Activated gamma-delta T cell treated with Interleukin-2 at 50 U/mL for 16 hours (primary cell): ENCODE data around the gene IRF2BP2.
A peak's percentile ranks its signal among the peaks of the same experiment; 100 is the strongest.

Source experiments
- DNase-seq: peaks from one replicate; pipeline ENCODE4 v3.0.0-alpha.2; 2020

Gene IRF2BP2

DNA sequence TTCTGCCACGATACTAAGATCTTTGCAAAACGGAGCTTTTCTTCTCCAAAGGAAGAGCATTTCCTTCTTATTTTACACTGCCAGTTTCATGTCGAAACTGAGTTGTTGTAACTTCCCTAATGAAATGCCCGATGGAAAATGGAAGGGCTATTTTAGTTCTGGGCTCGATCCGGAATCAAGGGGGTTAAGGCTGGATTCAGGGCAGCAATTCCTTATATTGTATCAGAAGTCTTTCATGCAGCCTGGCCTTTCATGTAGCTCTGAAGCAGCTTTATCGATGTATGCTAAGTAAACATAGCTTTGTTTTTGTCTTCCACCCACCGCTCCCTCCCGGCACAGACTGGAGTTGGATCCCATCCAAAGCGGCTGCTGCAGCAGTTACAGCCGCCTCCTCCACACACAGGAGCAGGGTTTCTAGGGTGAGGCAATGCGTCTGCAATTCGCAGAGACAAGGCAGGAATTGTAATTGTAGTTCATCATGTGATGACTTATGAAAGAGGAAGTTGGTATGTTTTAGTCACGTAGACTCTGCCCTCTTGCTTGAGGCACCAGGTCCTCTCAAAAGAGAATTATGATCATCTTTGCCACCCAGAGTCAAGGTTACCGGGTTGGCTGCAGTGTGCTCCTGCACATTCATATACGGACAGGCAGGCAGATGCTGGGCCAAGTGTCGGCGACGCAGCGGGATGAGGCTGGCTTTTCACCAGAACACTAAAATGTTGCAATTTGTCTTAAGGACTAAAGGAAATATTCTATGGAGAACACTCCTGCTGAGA is 2.6 kb upstream of the IRF2BP2 start:
- peak; percentile 60 for DNase-seq

- no peak for DNase-seq
Observed at GRCh38 chr1:234611847-234612351, 1.9 kb upstream of the IRF2BP2 start.

GRCh38 chr1:234611225-234611846 is 1.4 kb upstream of the IRF2BP2 start:
- DNase-seq = no peak

- peak; percentile 82 for DNase-seq
Observed at GRCh38 chr1:234610666-234611224, 767 bp upstream of the IRF2BP2 start.

- no peak for DNase-seq
Observed at GRCh38 chr1:234609691-234610042, 311 bp downstream of the IRF2BP2 start.

DNA sequence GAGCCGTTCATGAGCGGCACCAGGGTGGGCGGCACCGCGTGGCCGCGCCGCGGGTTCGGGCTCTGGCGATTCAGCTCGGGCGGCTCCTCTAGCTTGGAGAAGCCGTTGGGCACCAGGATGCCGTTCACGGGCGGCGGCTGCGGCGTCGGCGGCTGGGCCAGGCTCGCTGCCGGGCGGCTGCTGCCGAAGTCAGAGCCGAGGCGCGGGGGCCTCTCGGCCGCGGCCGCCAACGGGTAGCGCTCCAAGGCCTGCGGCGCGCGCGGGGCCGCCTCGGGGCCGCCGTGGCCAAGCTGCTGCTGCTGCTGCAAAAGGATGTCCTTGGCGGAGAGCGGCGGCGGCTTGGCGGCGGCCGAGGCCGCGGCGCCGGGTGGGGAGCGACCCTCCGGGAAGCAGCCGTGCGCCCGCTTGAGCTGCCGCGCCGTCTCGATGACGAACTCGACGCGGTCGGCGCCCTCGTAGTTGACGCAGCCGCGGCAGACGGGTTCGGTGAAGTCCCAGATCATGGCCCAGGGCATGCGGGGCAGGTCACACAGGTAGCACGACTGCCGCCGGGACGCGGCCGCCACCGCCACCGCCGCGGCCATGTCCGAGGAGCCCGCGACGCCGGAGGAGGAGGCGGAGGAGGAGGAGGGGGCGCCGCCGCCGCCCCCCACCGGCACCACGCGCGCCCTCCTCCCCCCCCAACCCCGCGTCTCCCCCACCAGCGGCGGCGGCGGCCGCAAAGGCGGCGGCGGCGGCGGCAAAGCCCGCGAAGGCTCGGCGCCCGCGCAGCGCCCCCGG is 877 bp downstream of the IRF2BP2 start:
- peak; percentile 57 for DNase-seq

- peak; percentile 75 for DNase-seq
Observed at GRCh38 chr1:234608025-234608910, 1.7 kb downstream of the IRF2BP2 start.

DNA sequence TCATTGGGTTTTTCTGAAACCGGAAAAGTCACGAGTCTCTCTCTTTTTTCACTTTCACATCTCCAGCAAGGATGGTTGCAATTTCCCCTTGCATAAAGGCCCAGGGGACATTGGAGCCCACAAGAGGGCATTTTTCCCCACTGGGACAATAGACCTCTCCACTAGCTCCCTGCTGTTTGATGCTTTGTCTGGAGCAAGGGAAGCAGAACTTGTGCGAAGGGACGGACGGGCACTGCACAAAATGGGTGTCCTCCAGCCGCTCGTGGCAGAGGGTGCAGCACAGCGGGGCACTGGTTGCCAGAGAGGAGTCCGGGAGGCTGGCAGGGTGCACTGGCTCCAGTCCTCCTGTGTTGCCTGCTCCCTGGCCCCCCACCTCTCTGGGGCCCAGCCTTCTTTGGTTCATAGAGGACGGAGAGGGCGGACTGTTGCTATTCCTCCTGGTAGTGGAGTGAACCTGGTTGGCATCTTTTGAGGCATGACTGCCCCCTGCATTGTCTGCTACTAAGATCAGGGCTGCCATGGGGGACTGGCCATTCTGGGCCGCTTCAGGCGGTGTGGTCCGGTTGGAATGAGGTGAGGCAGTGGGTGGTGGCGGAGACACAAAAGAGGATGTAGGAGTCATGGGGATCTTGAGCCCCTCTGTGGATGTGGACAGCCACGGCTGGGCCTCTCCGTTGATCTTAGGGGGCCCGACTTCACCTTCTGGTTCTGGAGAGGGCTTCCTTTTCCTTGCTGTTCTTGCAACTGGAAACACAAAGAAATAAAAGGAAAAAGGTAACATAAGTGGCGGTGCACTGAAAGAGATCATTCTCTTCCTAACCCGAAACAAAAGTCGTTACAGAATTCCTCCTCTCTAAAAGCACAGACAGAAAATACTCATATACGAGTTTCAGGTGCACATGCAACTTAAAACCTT is 2.6 kb downstream of the IRF2BP2 start:
- no peak for DNase-seq

- DNase-seq = no peak
Observed at GRCh38 chr1:234606784-234607108, 3.2 kb downstream of the IRF2BP2 start.

DNA sequence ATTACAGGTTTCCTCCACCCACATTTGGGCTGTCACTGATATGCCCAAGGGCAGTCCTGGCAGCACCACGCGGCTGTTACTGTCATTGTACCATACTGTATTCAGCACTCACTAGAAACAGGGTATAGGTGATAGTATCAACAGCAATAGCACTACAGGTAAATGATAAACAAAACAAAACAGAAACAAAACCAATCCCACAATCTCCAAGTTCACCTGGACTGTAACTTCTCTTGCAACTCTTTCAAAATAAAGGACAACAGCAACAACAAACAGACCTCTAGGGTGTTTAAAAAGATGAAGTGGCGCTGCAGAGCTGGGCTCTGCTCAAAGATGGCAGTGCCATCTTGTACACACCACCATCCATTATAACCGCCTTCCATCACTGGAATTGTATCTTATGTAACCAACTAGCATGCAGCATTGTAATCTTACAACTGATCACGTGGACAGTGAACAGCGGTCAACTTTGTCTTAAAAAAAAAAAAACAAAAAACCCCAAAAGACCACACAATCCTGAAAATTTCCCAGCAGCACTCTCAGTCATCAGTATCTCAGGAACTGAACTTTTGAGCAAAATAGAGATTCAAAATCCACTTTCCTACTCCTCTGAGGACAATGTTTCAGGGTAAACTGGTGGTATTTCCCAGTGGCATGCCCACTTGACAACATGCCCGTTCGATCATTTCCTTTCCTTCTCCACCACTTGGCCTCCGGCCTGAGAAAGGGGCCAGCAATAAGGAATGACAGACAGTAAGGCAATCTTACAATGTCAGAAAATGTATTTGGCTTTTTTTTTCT is 3.8 kb downstream of the IRF2BP2 start:
- peak; percentile 32 for DNase-seq

GRCh38 chr1:234605399-234605982 is 4.5 kb downstream of the IRF2BP2 start:
- no peak for DNase-seq

- no peak for DNase-seq
Observed at GRCh38 chr1:234604495-234605398, 5.2 kb downstream of the IRF2BP2 start.

GRCh38 chr1:234603221-234604204 is 6.5 kb downstream of the IRF2BP2 start:
- no peak for DNase-seq

DNA sequence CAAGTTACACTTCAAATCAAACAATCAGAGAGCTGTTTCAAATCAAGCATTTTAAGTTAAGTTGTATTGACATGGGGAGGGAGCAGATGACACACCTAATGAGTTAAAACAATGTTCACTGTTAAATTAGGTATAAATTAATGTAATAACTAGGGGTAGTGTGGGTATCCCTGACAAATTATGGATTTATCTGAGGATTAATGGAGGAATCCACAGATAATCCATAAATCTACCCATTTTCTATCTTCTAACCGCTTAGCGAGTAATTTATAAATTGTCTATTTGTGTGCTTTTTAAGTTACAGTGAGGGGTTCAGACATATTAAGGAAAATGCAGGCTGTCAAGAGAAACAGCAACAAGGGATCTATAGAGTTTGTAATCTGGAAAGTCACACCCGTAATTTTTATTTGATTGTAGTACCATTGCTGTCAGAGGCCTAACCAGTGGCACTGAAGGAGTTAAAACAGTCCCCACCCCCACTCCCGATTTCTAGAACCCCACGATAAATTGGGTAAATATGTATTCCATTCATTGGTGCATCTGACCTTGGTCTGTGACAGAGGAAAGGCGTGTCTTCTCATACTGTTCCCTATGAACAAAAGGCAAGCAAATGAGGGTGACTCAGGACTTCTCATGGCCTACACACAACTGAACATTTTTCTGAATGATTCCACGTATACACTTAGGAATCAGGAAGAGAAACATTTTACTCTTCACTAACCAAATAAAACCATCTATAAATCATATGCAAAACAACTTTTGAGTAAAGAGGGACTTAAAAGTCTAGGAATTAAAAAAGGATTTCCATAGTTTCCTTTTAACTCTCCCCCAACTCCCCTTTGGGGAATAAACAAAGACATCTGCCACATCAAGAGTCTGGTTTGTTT is 7.4 kb downstream of the IRF2BP2 start:
- DNase-seq = no peak

DNA sequence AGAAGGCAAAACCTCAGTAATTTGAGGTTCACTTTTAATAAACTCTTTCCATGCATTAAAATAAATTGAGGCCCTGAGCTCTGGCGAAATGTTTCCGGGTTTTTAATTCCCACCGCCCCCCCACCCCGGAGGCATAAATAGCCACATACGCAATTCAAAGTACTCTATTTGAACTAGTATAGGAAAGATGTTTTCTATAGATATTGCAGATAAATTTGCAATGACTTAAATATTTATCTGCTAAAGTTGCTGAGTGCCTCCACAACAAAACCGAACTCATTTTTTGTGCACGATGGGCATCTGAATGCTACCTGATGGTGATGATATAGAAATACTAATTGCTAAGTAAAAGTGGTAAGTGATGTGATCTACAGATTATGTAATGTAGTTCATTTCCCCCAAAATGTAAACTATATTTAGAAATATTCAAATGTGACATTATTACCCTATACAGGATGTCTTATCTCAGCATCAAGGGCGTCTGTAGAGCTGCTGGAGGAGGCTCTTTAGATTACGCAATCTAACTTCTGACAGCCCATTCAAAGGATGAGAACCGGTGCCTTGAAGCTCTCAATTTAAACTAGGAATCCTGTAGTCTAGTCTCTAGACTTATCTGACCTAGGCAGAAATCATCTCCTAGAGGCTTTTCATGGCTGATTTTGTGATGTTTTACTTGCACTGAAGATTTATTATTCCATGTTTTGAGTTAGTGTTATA is 8.5 kb downstream of the IRF2BP2 start:
- no peak for DNase-seq
